Fibroblast of lung (primary cell): Measurements from ENCODE around the gene SMIM36. TPM values are rescaled to one million over a fixed set of nuclear protein-coding genes. Genes with fewer than 3 reads are reported as not detected.

ENCODE experiments used
- DNase-seq, 2 donors: peaks; one replicate each; pipeline versions ENCODE4 v3.0.0 to v3.0.0-alpha.2; 2010; ENCODE audit warnings: low read depth in 2 of 2
- H2AFZ ChIP-seq: 2 replicates; pipeline ENCODE4 v1.5.1; 2012; ENCODE audit warnings: low read length, control low read depth, inconsistent platforms
- H3K27ac ChIP-seq: 2 replicates; pipeline ENCODE4 v1.5.1; 2011; ENCODE audit warnings: low read length, control low read depth; ENCODE audit not compliant: insufficient read depth
- H3K27me3 ChIP-seq: 2 replicates; pipeline ENCODE4 v1.5.1; 2011; ENCODE audit warnings: mild to moderate bottlenecking, low read length; ENCODE audit not compliant: control insufficient read depth, insufficient read depth
- H3K36me3 ChIP-seq: 2 replicates; pipeline ENCODE4 v1.5.1; 2011; ENCODE audit warnings: low read length; ENCODE audit not compliant: control insufficient read depth, insufficient read depth
- H3K4me1 ChIP-seq: 2 replicates; pipeline ENCODE4 v1.5.1; 2011; ENCODE audit warnings: low read length; ENCODE audit not compliant: control insufficient read depth, insufficient read depth; ENCODE audit errors: extremely low read depth
- H3K4me2 ChIP-seq: 2 replicates; pipeline ENCODE4 v1.5.1; 2011; ENCODE audit warnings: low read length, control low read depth; ENCODE audit not compliant: insufficient read depth; ENCODE audit errors: extremely low read depth
- H3K4me3 ChIP-seq, 4 experiments: fragments of 200-600 bp in 1 of 4; sonication (generic) in 1 of 4; replicated peaks in 1 of 4; 2 replicates each; pipeline ENCODE4 v1.5.1; 2011 to 2016; ENCODE audit warnings: low read length in 4 of 4, low read depth in 3 of 4, mild to moderate bottlenecking in 3 of 4, control low read depth in 2 of 4, inconsistent platforms in 1 of 4, mixed read lengths in 1 of 4; ENCODE audit not compliant: insufficient read depth in 1 of 4; ENCODE audit errors: control extremely low read depth in 1 of 4
- H3K79me2 ChIP-seq: 2 replicates; pipeline ENCODE4 v1.5.1; 2012; ENCODE audit warnings: mild to moderate bottlenecking, low read length, inconsistent platforms; ENCODE audit not compliant: control insufficient read depth, insufficient read depth
- H3K9ac ChIP-seq: 2 replicates; pipeline ENCODE4 v1.5.1; 2011; ENCODE audit warnings: mild to moderate bottlenecking, low read length, control low read depth; ENCODE audit not compliant: insufficient read depth
- H3K9me3 ChIP-seq: 2 replicates; pipeline ENCODE4 v1.5.1; 2012; ENCODE audit warnings: low read depth, low read length; ENCODE audit not compliant: control insufficient read depth, insufficient read depth
- H4K20me1 ChIP-seq: 2 replicates; pipeline ENCODE4 v1.5.1; 2011; ENCODE audit warnings: low read length; ENCODE audit not compliant: control insufficient read depth, insufficient read depth; ENCODE audit errors: extremely low read depth
- EZH2 ChIP-seq: IDR thresholded peaks from 2 replicates; pipeline ENCODE4 v1.5.1; 2012; ENCODE audit warnings: low read length, control low read depth, mild to moderate bottlenecking; ENCODE audit errors: missing control alignments
- polyA plus RNA-seq, 2 donors: library from polyadenylated mRNA; depleted of rRNA in 1 of 2; stranded (reverse) in 1 of 2; unstranded in 1 of 2; fragments of >200 nt; gene quantifications; 2 replicates each; pipeline ENCODE4 v1.2.1, GENCODE V29; 2011 to 2012; ENCODE audit warnings: missing spikeins in 1 of 2
- total RNA-seq: library from RNA; depleted of rRNA; stranded (reverse); fragments of >200 nt; gene quantifications from 2 replicates; pipeline ENCODE4 v1.2.1, GENCODE V29; 2014
- TF ChIP-seq, protein P1 (sequence below), 2 donors: IDR thresholded peaks in 1 of 2; conservative IDR thresholded peaks in 1 of 2; 1 replicate in 1 of 2; 2 replicates in 1 of 2; pipeline ENCODE4 v1.5.1; 2011 to 2012; ENCODE audit warnings: low read length in 2 of 2, control low read depth in 1 of 2, inconsistent platforms in 1 of 2, low read depth in 1 of 2, mild to moderate bottlenecking in 1 of 2

SMIM36 gene
- total and polyA plus RNA-seq, 2 donors (not counting 1 experiment from before 2014, with no cell fraction given) = not detected

- no peaks in the 10 kb centered on the region for H3K27me3 ChIP-seq
- H4K20me1 ChIP-seq = no peaks in the 10 kb centered on the region
- H2AFZ ChIP-seq = no peak overlapping the region
- H3K4me1 ChIP-seq = peaks cover 15% of the 10 kb centered on the region
- H3K9ac ChIP-seq = no peak overlapping the region
- H3K4me2 ChIP-seq = no peak overlapping the region
- TF ChIP-seq, protein P1, sequence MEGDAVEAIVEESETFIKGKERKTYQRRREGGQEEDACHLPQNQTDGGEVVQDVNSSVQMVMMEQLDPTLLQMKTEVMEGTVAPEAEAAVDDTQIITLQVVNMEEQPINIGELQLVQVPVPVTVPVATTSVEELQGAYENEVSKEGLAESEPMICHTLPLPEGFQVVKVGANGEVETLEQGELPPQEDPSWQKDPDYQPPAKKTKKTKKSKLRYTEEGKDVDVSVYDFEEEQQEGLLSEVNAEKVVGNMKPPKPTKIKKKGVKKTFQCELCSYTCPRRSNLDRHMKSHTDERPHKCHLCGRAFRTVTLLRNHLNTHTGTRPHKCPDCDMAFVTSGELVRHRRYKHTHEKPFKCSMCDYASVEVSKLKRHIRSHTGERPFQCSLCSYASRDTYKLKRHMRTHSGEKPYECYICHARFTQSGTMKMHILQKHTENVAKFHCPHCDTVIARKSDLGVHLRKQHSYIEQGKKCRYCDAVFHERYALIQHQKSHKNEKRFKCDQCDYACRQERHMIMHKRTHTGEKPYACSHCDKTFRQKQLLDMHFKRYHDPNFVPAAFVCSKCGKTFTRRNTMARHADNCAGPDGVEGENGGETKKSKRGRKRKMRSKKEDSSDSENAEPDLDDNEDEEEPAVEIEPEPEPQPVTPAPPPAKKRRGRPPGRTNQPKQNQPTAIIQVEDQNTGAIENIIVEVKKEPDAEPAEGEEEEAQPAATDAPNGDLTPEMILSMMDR (conservative IDR thresholded peaks at IDR 0.05 in 1 of 2, IDR thresholded peaks at IDR 0.05 in 1 of 2; ENCODE audit: low read depth in 1 of 2, low read length in 2 of 2) = no peak
- TF ChIP-seq EZH2 = no peak
- no peaks in the 10 kb centered on the region for H3K36me3 ChIP-seq
- peak overlapping the region; percentile 84 for H3K27ac ChIP-seq
- H3K9me3 ChIP-seq = no peaks in the 10 kb centered on the region
- no peak for DNase-seq
- no peak overlapping the region for H3K4me3 ChIP-seq
- no peaks in the 10 kb centered on the region for H3K79me2 ChIP-seq
These were observed 59.5 kb downstream of the SMIM36 start for GRCh38 chr17:55451758-55452138.

- Histone ChIP-seq H3K36me3 (no peaks in the 10 kb centered on the region), H3K27me3 (no peaks in the 10 kb centered on the region), H3K4me2 (no peak overlapping the region), H3K9me3 (no peaks in the 10 kb centered on the region), H3K27ac (peak overlapping the region; percentile 10), H3K79me2 (no peaks in the 10 kb centered on the region), H3K4me3 (no peak overlapping the region), H3K4me1 (peaks cover 15% of the 10 kb centered on the region), H2AFZ (no peak overlapping the region), H4K20me1 (no peaks in the 10 kb centered on the region), H3K9ac (no peak overlapping the region)
- TF ChIP-seq, protein P1 (conservative IDR thresholded peaks at IDR 0.05 in 1 of 2, IDR thresholded peaks at IDR 0.05 in 1 of 2; ENCODE audit: low read depth in 1 of 2, low read length in 2 of 2) = no peak
- no peak for TF ChIP-seq EZH2
- peak; percentile 70 to 76 for DNase-seq
These were observed 60.0 kb downstream of the SMIM36 start for GRCh38 chr17:55451203-55451641.

GRCh38 chr17:55450232-55450825, 60.9 kb downstream of the SMIM36 start:
- Histone ChIP-seq H3K4me1 (peaks cover 15% of the 10 kb centered on the region), H4K20me1 (no peaks in the 10 kb centered on the region), H2AFZ (no peak overlapping the region), H3K4me2 (no peak overlapping the region), H3K27ac (no peak overlapping the region), H3K4me3 (no peak overlapping the region), H3K27me3 (no peaks in the 10 kb centered on the region), H3K36me3 (no peaks in the 10 kb centered on the region), H3K9me3 (no peaks in the 10 kb centered on the region), H3K79me2 (no peaks in the 10 kb centered on the region), H3K9ac (no peak overlapping the region)
- no peak for TF ChIP-seq EZH2
- TF ChIP-seq, protein P1 (conservative IDR thresholded peaks at IDR 0.05 in 1 of 2, IDR thresholded peaks at IDR 0.05 in 1 of 2; ENCODE audit: low read depth in 1 of 2, low read length in 2 of 2) = no peak
- no peak for DNase-seq
